CD4-positive, alpha-beta T cell treated with Interleukin-4 for 4 hours (primary cell): Measurements from ENCODE around the gene EXOC3L2.
"Not testable (repeated sequence)": the region's sequence is repeated elsewhere in the genome, so short reads cannot be mapped to it uniquely, and the experiment has no call there.

Experiments
- DNase-seq: peaks from one replicate; pipeline ENCODE4 v3.0.0-alpha.2; 2020

The EXOC3L2 gene

DNA sequence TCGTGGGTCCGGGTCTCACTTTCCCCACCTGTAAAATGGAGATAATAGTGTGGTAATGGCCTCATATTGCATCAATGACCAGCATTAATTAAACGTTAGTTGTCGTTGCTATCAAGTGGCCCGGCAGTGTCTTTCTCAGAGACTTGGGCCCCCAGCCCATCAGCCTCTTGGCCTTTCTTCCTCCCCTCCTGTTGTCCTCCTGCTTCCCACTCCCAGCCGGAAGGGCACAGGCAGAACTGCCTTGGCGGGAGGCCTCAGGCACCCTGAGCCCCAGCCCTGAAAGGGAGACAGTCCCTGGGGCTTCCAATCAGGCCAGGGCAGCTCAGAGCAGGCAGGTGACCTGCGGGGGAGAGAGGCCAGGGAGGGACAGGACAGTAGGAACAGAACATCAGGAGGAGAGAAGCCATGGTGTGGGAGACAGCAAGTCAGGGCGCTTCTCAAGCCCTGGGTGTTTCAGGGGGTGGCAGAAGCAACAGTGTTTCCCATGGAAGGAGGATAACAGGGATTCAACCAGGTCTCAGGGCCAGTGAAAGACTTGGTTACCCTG lies 10.5 kb upstream of the EXOC3L2 start:
- DNase-seq, result no peak

DNA sequence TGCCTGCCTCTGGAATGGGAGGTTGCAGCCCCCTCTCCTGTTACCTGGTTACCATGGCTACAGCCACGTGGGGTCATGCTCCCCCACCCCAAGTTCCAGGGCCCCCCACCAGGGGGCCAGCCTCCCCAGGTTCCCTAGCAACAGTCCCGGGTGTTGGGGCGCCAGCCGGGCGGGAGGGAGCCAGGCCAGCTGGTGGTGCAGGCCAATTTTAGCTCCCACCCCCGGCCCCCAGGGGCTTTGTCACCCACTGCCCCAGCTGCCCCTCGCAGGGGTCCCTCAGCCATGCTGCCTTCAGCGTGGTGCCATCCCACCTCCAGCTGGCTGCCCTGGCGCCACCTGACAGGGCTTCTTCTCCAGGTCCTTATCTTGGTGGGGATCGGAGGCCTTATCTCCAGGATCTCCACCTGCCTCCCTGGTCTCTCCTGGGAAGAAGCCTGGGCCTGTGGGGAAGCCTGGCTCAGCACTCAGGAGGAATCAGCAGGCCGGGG lies 8.9 kb upstream of the EXOC3L2 start:
- no peak for DNase-seq

DNA sequence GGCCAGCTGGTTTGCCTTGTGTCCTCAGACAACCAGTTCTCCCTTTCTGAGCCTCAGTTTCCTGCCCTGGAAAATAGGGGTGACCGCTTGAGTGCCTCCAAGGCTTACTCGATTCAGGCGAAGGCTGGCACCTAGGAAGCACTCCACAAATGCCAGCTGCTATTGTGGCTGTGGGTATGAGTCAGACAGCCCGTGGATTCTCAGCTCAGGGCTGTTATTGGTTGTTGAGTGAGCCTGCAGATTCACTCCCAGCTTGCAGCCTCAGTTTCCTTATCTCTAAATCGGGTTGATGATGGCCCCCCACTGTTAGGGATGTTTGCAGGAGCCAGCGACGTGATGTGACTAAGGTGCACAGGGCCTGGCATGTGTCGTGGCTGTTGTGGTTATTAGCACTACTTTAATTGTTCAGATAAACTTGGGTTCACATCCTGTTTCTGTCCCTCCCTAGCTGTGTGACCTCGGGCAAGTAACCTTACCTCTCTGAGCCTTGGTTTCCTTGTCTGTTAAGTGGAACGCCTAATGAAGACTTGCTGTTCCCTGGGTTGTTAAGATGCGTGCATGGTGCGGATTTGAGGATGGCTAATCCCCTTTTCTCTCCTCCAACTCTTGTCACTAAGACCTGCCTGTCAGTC lies 8.3 kb upstream of the EXOC3L2 start:
- peak; percentile 48 for DNase-seq

DNA sequence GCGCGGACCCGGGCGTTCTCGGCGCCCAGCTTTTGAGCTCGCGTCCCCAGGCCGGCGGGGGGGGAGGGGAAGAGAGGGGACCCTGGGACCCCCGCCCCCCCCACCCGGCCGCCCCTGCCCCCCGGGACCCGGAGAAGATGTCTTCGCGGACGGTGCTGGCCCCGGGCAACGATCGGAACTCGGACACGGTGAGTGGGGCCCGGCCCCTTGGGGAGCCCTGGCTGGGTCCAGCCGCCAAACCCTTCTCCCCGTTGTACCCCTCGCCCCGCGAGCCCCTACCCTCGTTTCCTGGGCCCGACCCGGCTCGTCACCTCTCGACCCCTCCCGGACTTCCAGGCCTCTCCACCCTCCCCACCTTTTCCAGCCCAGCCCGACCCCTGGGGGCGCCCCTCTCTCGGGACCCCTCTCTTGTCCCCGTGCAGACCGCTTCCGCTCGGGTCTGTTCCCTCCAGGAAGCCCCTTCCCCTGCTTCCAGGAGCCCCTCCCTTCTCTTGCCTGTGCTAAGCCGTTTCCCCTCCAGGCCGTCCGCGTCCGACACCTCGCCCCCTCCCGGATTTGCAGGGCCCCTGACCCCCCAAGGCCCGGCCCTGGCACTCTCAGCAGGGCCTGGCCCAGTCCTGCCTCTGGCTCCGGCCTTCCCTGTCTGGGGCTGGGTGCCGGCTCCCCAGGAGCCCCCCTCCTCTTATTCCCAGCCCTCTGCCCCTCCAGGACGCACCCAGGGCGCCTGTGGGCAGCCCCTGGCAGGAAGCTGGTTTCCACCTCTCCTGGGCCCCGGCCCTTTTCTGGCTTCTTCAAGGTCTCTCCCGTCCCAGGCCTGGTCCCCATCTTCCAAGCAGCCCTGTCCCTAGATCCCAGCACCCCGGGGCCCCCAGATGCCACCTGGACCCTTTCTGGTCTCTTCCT lies 6.5 kb upstream of the EXOC3L2 start:
- DNase-seq, result no peak

DNA sequence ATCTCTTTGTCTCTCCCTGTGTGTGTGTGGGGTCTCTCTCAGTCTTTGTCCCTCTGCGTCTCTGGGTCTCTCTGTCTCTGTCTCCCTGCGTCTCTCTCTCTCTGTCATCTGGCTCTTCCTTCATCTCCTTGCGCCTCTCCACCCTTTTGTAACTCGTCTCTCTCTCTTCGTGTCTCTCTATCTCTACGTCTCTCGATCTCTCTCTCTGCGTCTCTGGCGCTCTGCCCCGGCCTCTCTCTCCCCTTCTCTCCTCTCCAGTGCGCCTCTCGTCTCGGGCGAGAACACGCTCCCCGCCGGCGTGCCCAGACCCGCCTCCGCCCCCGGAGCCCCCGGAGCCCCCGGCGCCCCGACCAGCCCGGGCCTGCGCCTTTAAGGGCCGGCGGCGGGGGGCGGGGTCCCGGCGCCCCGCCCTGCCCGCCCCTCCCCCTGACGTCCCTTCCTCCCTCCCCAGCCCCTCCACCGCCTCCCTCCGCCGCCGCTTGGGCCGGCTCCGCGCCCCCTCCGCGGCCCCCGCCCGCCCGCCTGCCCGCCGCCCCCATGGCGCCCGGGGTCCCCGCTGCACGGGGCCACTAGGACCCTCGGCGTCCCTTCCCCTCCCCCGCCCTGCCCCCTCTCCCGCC lies 5.7 kb upstream of the EXOC3L2 start, which contains the start of gene MARK4:
Gene MARK4 (plus strand): TSS at position 440 of the 620 bp plus-strand sequence. CDS start 318 bp downstream, outside the sequence.
- DNase-seq, result peak; percentile 34

DNA sequence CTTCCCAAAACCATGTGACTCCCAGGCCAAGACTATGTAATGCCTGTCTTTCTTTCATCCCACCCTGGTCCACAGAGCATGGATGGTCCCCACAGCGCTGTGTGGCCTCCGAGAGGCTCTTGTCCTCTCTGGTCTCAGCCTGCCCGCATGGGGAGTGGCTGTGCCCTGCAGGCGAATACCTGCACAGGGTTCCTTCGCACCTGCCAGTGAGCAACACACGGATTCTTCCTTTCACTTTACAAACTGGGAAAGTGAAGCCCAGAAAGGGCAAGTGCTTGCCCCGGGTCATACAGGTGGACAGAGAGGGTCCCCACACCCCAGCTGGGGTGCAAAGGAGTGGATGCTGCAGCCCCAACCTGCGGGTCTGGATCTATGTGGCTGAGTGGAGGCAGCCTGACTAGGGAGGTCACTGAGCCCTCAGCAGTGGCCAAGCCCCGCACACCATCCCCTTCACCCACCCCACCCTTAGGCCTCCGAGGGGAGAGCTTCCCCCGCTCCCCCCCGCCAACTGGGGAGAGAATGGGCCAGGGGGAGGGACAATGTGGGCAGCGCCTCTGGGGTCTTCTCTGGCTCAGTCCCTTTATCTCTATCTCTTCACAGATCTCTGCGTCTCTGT lies 5.1 kb upstream of the EXOC3L2 start:
- no peak for DNase-seq

DNA sequence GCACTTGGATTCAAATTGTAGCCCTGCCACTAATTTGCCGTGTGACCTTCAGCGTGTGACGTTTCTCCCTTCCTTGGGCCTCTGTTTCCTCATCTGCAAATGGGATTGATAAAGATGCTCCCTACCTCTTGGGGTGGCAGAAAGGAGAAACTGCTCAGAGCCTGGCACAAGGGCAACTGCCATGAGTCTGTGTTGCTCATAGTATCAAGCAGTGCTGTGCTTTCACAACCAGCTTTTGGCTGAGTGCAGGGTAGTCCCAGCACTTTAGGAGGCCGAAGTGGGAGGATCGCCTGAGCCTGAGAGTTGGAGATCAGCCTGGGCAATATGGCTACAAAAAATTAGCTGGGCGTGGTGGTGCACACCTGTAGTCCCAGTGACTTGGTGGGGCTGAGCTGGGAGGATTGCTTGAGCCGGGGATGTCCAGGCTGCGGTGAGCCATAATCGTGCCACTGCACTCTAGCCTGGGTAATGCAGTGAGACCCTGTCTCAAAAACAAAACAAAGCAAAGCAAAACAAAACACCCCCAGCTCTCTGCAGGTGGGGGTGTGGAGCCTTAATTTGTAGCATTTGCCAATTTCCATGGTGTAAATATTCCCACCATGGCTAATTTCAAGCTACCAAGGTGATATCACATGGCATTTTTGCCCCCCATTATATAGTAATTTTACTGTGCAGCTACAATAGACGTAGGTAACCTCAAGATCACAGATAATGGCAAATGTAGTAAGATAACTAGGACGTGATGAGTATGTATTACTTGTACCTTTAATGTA lies 4.2 kb upstream of the EXOC3L2 start:
- no peak for DNase-seq

DNA sequence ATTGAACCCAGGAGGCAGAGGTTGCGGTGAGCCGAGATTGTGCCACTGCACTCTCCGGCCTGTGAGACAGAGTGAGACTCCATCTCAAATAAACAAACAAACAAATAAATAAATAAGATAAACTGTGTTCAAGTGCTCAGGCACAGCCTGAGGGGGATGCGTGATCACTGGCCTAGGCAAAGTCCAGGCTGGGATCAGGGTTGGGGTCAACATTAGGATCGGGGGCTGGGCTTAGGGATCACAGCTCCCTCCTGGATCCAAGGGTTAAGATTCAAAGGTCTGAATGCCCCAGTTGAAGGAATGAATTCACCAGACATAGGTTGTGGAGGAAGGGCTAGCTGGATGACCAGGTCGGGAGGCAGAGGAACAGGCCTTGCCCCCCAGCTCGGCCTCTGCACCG lies 1.9 kb upstream of the EXOC3L2 start:
- DNase-seq, result no peak

DNA sequence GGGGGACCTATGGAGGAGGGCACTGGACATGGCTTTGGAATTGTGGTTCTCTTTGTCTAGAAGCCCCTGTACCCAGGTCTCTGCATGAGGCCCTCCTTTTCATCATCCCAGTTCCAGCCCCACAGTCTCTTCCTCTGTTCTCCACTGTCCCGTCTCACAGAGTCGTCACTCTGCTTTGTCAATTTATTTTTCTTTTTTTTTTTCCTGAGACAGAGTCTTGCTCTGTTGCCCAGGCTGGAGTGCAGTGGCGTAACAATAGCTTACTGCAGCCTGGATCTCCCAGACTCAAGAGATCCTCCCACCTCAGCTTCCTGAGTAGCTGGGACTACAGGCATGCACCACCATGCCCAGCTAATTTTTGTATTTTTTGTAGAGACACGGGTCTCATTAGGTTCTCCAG lies 619 bp upstream of the EXOC3L2 start:
- no peak for DNase-seq

DNA sequence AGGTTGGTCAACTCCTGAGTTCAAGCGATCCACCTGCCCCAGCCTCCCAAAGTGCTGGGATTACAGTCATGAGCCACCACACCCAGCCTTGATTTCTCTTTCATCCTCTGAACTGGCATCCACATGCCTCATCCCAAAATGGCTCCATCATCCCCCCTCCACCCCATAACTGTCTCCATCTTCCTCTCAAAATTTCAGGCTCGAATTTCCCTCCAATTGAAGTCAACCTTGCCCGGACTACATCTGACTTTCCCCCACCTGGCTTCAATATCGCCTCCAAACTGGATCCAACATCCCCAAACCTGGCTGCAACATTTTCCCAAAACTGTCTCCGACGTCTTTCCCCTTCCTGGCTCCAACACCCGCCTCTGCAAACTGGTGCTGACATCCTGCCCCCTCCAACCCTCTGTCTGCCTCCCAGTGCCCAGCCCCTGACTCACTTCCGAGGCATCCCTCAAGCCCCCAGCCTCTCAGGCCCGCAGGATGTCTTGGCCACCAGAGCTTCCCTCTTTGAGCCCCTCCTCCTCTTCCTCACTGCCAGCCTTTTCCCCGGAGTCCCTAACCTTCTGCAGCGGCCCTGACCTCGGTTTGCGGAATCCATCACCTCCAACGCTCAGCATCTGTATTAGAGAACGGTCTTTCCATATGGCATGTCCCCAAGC lies 943 bp downstream of the EXOC3L2 start:
- DNase-seq, result no peak

DNA sequence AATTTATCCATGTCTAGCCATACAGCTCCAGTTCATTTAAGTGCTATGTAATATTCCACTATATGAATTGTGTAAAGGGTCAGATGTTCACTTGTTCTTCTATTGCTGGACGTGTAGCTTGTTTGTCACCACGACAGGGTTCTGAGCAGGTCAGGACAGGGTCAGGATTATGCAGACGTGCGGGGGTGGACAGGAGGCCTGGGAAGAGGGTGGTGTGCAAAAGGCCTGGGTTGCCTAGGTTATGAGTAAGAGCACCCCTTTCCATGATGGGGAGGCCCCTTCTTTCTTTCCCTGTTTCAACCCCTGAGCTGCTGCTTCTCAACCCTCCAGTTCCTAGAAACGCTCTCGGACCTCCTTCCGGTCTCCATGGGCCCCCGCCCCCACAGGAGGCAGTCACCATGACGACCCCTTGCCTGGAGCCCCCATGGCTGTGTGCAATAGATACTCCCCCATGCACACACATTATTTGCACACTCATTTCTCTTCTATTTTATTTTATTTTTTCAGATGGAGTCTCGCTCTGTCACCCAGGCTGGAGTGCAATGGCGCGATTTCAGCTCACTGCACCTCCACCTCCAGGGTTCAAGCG lies 2.0 kb downstream of the EXOC3L2 start:
- no peak for DNase-seq

DNA sequence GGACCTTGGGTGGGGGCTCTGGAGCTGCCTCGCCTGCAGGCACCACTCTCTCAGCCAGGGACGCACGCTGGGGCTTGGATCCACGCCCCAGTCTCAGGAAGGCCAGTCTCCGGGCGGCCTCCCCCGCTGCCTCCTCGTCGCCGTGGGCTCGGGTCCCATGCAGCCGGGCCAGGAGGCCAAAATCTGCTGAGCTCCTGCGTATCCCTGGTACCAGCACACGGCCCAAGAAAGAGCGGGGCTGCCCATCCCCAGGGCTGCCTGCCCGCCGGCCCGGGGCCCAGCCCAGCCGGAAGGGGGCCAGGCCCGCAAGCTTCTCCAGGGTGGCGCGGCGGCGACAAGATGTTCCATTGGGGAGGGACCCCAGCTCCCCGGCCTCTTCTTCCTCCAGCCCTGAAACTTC lies 6.7 kb downstream of the EXOC3L2 start:
- no peak for DNase-seq

DNA sequence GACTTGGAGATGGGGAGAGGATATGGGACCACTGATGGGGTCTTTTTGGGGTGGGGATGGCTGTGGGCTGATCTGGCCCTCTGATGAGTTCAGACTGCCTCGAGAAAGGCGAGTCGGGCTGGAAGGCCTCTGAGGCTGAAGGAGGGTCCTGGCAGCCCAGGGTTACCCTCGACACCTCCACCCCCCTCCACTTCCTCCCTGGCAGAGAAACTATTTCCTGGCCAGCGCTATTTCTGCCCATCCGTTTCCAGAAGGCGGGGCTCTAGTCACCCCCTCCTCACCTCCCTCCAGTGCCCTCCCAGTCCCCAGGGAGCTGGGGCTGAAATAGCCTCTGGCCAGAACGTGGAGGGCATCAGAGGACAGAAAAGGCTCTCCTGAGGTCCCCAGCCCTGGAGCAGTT lies 9.7 kb downstream of the EXOC3L2 start:
- no peak for DNase-seq

DNA sequence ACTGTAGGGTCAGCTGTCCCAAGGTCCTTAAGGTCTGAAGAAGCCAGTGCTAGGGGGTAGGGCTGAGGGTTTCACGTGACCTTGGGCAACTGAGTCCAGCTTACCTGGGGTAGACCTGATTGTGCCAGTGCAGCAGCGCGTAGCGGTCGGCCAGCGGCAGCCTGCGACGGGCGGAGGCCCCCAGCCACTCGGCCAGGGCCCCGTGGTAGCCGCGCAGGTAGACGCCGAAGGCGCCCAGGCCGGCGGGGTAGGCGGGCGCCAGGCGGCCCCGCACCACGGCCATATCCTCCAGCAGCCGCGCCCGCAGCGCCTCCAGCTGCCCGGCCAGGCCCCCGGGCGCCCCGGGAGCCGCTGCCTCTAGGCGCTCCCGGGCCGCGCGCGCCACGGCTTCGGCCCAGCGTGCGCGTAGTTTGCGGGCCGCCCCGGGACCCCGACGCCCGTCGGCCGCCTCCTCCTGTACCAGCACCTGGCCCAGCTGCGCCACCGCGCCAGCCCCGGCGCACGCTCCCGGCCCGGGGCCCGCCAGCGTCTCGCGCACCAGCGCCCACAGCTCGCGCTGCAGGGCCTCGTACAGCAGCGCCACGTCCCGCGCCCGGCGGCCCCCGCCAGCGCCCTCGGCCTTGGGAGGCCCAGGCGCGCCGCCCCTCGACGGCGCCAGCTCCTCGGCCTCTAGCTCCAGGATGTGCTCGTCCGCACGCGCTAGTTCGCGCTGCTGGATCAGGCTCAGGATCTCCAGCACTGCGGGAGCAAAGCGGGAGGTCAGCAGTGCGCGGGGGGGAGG lies 10.9 kb downstream of the EXOC3L2 start:
- DNase-seq, result no peak

DNA sequence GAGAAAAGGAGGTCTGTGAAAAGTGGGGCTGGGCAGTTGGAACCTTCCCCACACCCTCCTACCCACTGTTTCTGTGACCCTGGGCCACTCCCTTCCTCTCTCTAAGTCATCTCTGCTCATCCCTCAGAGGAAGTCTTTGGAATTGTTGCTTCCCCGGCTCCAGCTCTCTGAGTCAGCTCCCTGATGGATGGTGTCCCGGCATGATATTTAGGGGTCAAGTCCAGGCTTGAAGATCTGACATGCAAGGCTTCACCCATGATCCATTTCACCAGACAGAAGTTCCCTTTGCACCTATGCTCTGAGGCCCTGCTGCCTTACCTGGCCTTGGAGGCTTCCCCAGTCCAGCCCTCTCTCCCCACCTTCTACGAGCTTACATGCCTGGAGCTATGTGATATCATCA lies 13.3 kb downstream of the EXOC3L2 start:
- no peak for DNase-seq

DNA sequence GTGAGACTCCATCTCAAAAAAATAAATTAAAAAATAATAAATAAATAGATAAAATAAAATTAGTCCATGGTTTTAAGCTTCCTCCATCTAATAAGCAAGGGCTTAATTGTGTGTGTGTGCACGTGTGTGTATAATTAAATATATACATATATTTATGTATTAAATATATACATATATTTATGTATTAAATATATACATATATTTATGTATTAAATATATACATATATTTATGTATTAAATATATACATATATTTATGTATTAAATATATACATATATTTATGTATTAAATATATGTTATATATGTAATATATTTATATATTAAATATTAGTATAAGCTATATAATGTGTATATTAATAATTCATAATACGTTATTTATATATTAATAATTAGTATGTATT lies 16.2 kb downstream of the EXOC3L2 start:
- not testable (repeated sequence) for DNase-seq

DNA sequence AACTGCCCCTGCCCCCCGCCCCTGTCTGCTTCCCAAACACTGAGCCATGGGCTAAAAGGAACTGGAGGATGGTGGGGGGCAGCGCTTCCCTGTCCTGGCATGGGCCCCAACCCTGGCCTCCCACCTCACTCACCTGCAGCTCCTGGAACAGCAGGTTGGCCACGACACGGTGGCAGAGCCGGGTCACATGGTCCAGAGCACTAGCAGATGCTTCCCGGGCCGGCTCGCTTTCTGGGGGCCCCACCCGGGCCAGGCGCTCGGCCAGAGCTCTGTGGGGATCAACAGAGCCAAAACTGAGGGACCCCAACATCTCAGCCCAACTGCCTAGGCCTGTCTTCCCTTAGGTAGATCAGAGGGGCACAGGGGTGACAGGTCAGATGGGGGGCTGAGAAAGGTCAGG lies 20.6 kb downstream of the EXOC3L2 start:
- no peak for DNase-seq

DNA sequence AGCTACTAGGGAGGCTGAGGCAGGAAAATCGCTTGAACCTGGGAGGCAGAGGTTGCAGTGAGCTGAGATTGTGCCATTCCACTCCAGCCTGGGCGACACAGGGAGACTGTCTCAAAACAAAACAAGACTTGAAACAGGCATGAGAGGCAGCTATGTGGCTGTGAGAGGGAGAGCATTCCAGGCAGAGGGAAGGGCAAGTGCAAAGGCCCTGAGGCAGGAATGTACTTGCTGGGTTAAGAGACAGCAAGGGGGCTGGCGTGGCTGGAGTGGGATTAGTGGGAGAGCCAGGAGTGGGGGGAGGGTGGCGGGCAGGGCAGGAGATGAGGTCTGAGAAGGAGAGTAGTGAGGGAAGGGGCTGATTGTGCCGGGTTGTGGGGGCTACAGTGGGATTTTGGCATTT lies 21.3 kb downstream of the EXOC3L2 start:
- no peak for DNase-seq

DNA sequence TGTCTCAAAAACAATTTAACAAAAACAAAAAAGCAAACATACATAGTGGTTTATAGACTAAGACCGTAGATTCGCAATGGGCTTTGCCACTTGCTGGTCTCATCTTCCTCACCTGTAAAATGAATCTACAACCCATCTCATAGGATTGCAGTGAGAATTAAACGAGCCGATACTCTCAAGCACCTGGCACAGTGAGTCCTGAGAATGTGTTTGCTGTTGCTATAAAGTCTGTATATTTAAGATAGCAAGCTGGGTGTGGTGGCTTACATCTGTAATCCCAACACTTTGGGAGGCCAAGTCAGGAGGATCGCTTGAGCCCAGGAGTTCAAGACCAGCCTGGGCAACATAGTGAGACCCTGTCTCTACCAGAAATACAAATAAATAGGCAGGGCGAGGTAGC lies 22.5 kb downstream of the EXOC3L2 start:
- DNase-seq, result no peak
